Measurements from ENCODE around the gene OR10H2. TPM values are rescaled to one million over a fixed set of nuclear protein-coding genes. Genes with fewer than 3 reads are reported as not detected.
"Not testable (repeated sequence)": the region's sequence is repeated elsewhere in the genome, so short reads cannot be mapped to it uniquely, and the experiment has no call there.

Gene OR10H2, protein sequence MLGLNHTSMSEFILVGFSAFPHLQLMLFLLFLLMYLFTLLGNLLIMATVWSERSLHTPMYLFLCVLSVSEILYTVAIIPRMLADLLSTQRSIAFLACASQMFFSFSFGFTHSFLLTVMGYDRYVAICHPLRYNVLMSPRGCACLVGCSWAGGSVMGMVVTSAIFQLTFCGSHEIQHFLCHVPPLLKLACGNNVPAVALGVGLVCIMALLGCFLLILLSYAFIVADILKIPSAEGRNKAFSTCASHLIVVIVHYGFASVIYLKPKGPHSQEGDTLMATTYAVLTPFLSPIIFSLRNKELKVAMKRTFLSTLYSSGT
- not detected in 2 replicates for total RNA-seq

- no peak within 1 kb of the TSS for H3K27ac Mint-ChIP-seq
- H3K4me1 Mint-ChIP-seq (ENCODE audit: low read depth), result peaks cover 3% of the 10 kb centered on the region
Measured at GRCh38 chr19:15727724-15728123, at the start of gene OR10H2. OR10H2 (plus strand) TSS chr19:15728024; CDS start chr19:15728044, 20 bp downstream.

GRCh38 chr19:15679089-15679488 lies 48.7 kb upstream of the OR10H2 start:
- Mint-ChIP-seq H3K4me1 (ENCODE audit: low read depth) (no peaks in the 10 kb centered on the region), H3K27ac (no peak overlapping the region), H3K4me3 (ENCODE audit: low read depth) (no peak overlapping the region), H3K27me3 (ENCODE audit: low read depth) (no peaks in the 10 kb centered on the region), H3K36me3 (ENCODE audit: low read depth) (no peaks in the 10 kb centered on the region), H3K9me3 (peaks cover 24% of the 10 kb centered on the region)
- DNase-seq (ENCODE audit: low spot score), result no peak
- intact Hi-C loops (cut with micrococcal nuclease), result no loop called here

More at GRCh38 chr19:15727724-15728123, at the start of gene OR10H2:
- H3K4me3 Mint-ChIP-seq (ENCODE audit: low read depth), result no peak within 1 kb of the TSS
- peaks cover 16% of the 10 kb centered on the region for H3K27me3 Mint-ChIP-seq (ENCODE audit: low read depth)
- no peaks in the 10 kb centered on the region for H3K9me3 Mint-ChIP-seq
- intact Hi-C loops (cut with micrococcal nuclease), result no loop called here
- DNase-seq (ENCODE audit: low spot score), result no peak
- no peaks in the 10 kb centered on the region for H3K36me3 Mint-ChIP-seq (ENCODE audit: low read depth)

GRCh38 chr19:15679865-15680264 lies 48.0 kb upstream of the OR10H2 start:
- H3K36me3 Mint-ChIP-seq (ENCODE audit: low read depth); H3K4me3 Mint-ChIP-seq (ENCODE audit: low read depth); H3K4me1 Mint-ChIP-seq (ENCODE audit: low read depth); DNase-seq (ENCODE audit: low spot score); H3K27ac Mint-ChIP-seq; H3K27me3 Mint-ChIP-seq (ENCODE audit: low read depth); intact Hi-C loops (cut with micrococcal nuclease): not testable (repeated sequence)
- H3K9me3 Mint-ChIP-seq, result peaks cover 24% of the 10 kb centered on the region

DNA sequence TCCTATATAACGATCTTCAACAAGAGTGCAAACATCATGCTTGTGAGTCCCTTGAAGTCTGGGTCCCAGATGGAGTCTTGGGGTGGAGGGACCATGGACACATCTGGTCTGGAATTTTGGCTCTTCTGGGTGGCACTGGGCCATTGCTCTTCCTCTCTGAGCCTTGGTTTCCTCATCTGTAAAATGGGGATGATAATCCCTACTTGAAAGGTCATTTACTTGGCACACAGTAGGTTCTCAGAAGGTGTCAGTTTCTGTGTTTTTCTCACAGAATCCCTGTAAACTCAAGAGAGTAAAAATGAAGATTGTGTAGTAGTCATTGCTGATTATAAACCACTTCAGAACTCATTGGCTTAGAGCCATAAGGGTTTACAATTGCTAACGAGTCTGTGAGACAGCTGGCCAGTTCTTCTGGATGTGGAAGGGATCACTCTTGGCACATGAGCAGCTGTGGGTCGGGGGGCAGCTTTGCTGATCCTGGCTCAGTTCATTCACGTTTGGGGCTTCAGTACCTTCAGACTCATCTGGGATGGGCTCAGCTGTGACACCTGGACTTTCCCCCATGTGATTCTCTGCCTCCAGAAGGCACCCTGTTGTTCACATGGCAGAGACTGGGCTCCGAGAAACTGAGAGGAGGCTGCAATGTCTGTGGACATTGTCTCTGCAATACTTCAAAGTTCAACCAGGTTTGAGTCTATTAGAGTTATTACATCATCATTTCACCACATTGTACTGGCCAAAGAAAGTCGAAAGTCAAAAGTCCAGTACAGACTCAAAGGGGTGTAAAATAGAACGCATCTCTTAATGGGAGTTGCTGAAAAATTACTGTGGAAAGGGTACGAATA lies 47.1 kb upstream of the OR10H2 start:
- H3K4me3 Mint-ChIP-seq (ENCODE audit: low read depth), result no peak overlapping the region
- H3K9me3 Mint-ChIP-seq, result peaks cover 22% of the 10 kb centered on the region
- DNase-seq (ENCODE audit: low spot score), result no peak
- no peak overlapping the region for H3K27ac Mint-ChIP-seq
- H3K4me1 Mint-ChIP-seq (ENCODE audit: low read depth), result no peaks in the 10 kb centered on the region
- H3K36me3 Mint-ChIP-seq (ENCODE audit: low read depth), result no peaks in the 10 kb centered on the region
- intact Hi-C loops (cut with micrococcal nuclease), result no loop called here
- H3K27me3 Mint-ChIP-seq (ENCODE audit: low read depth), result no peaks in the 10 kb centered on the region

DNA sequence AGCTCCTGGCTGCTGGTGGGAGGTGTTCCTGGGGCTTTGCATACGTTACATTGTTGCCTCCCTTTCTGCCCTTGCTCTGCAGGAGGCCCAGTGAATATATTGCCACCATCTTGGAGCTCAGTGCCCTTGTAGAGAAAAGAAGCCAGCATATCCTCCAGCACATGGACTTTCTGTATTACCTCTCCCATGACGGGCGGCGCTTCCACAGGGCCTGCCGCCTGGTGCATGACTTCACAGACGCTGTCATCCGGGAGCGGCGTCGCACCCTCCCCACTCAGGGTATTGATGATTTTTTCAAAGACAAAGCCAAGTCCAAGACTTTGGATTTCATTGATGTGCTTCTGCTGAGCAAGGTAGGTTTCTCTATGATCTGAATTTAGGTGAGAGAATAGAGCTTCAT lies 44.4 kb upstream of the OR10H2 start:
- intact Hi-C loops (cut with micrococcal nuclease), result no loop called here
- DNase-seq (ENCODE audit: low spot score), result no peak
- peaks cover 10% of the 10 kb centered on the region for H3K9me3 Mint-ChIP-seq
- no peak overlapping the region for H3K27ac Mint-ChIP-seq
- H3K36me3 Mint-ChIP-seq (ENCODE audit: low read depth), result no peaks in the 10 kb centered on the region
- no peaks in the 10 kb centered on the region for H3K4me1 Mint-ChIP-seq (ENCODE audit: low read depth)
- H3K4me3 Mint-ChIP-seq (ENCODE audit: low read depth), result no peak overlapping the region
- no peaks in the 10 kb centered on the region for H3K27me3 Mint-ChIP-seq (ENCODE audit: low read depth)

GRCh38 chr19:15684828-15685227 lies 43.0 kb upstream of the OR10H2 start:
- Mint-ChIP-seq H3K4me1 (ENCODE audit: low read depth) (no peaks in the 10 kb centered on the region), H3K27me3 (ENCODE audit: low read depth) (no peaks in the 10 kb centered on the region), H3K36me3 (ENCODE audit: low read depth) (no peaks in the 10 kb centered on the region), H3K4me3 (ENCODE audit: low read depth) (no peak overlapping the region), H3K9me3 (peaks cover 4% of the 10 kb centered on the region), H3K27ac (no peak overlapping the region)
- DNase-seq (ENCODE audit: low spot score), result no peak
- intact Hi-C loops (cut with micrococcal nuclease), result no loop called here

DNA sequence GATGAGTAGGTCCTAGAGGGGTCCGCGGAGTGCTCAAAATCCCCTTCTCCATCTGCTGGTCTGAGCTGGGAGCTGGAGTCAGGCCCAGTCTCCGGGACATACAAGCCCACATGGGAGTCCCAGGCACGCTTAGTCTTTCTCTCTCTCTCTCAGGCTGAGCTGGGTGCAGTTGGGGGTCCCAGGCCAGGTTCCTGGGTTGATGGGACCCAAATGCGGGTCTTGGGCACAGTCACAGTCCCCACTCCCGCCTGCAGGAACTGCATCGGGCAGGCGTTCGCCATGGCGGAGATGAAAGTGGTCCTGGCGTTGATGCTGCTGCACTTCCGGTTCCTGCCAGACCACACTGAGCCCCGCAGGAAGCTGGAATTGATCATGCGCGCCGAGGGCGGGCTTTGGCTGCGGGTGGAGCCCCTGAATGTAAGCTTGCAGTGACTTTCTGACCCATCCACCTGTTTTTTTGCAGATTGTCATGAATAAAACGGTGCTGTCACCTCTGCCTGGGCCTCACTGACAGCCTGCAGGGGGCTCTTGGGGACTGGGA lies 31.1 kb upstream of the OR10H2 start:
- DNase-seq (ENCODE audit: low spot score), result no peak

GRCh38 chr19:15701757-15702533 lies 25.9 kb upstream of the OR10H2 start:
- Mint-ChIP-seq H3K27ac (no peak overlapping the region), H3K9me3 (no peaks in the 10 kb centered on the region)

More for the DNA sequence above, 31.1 kb upstream of the OR10H2 start:
- no peak overlapping the region for H3K27ac Mint-ChIP-seq
- intact Hi-C loops (cut with micrococcal nuclease), result no loop called here
- no peaks in the 10 kb centered on the region for H3K36me3 Mint-ChIP-seq (ENCODE audit: low read depth)
- no peak overlapping the region for H3K4me3 Mint-ChIP-seq (ENCODE audit: low read depth)
- H3K4me1 Mint-ChIP-seq (ENCODE audit: low read depth), result peaks cover 3% of the 10 kb centered on the region
- no peaks in the 10 kb centered on the region for H3K27me3 Mint-ChIP-seq (ENCODE audit: low read depth)
- no peaks in the 10 kb centered on the region for H3K9me3 Mint-ChIP-seq

GRCh38 chr19:15702534-15702930 lies 25.3 kb upstream of the OR10H2 start:
- no peak for DNase-seq (ENCODE audit: low spot score)
- H3K27me3 Mint-ChIP-seq (ENCODE audit: low read depth), result peaks cover 4% of the 10 kb centered on the region
- H3K36me3 Mint-ChIP-seq (ENCODE audit: low read depth), result no peaks in the 10 kb centered on the region
- H3K4me3 Mint-ChIP-seq (ENCODE audit: low read depth), result no peak overlapping the region
- no peaks in the 10 kb centered on the region for H3K9me3 Mint-ChIP-seq
- H3K4me1 Mint-ChIP-seq (ENCODE audit: low read depth), result peaks cover 3% of the 10 kb centered on the region
- H3K27ac Mint-ChIP-seq, result no peak overlapping the region
- intact Hi-C loops (cut with micrococcal nuclease), result no loop called here

More at GRCh38 chr19:15701757-15702533, 25.9 kb upstream of the OR10H2 start:
- Mint-ChIP-seq H3K4me1 (ENCODE audit: low read depth) (peaks cover 3% of the 10 kb centered on the region), H3K36me3 (ENCODE audit: low read depth) (no peaks in the 10 kb centered on the region), H3K4me3 (ENCODE audit: low read depth) (no peak overlapping the region), H3K27me3 (ENCODE audit: low read depth) (peaks cover 4% of the 10 kb centered on the region)
- DNase-seq (ENCODE audit: low spot score), result no peak
- intact Hi-C loops (cut with micrococcal nuclease), result no loop called here

DNA sequence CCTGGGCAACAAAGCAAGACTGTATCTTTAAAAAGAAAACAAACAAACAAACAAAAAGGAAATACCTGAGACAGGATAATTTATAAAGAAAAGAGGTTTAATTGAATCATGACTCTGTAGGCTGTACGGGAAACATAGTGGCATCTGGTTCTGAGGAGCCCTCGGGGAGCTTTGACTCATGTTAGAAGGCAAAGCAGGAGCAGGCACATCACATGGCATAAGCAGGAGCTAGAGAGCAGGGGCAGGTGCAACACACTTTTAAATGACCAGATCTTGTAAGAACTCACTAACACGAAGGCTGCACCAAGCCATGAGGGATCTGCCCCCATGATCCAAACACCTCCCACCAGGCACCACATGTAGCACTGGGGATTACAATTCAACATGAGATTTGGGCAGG lies 13.2 kb upstream of the OR10H2 start:
- Mint-ChIP-seq H3K27me3 (ENCODE audit: low read depth) (peaks cover 2% of the 10 kb centered on the region), H3K4me1 (ENCODE audit: low read depth) (no peaks in the 10 kb centered on the region), H3K36me3 (ENCODE audit: low read depth) (no peaks in the 10 kb centered on the region), H3K27ac (no peak overlapping the region), H3K9me3 (no peaks in the 10 kb centered on the region), H3K4me3 (ENCODE audit: low read depth) (no peak overlapping the region)
- DNase-seq (ENCODE audit: low spot score), result no peak
- intact Hi-C loops (cut with micrococcal nuclease), result no loop called here

DNA sequence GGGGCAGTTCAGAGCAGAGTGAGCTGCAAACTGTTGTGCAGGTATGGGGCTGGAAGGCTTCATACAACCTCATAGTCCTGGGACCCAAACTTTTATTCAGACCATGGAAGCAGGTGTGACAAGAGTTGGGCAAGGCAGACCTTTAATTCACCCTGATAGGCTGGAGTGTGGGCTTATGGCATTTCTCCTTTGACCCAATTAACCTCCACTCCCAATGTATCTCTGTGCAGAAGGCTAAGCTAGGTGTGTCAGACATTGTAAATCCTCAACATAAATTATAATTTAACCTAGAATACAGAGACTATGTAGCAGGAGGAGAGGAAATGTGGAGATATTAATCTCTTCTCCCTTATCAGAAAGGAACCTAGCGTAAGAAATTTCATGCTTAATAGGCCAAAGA lies 12.2 kb upstream of the OR10H2 start:
- Mint-ChIP-seq H3K4me3 (ENCODE audit: low read depth) (no peak overlapping the region), H3K27me3 (ENCODE audit: low read depth) (peaks cover 2% of the 10 kb centered on the region), H3K36me3 (ENCODE audit: low read depth) (no peaks in the 10 kb centered on the region), H3K9me3 (no peaks in the 10 kb centered on the region), H3K27ac (no peak overlapping the region), H3K4me1 (ENCODE audit: low read depth) (no peaks in the 10 kb centered on the region)
- DNase-seq (ENCODE audit: low spot score), result no peak
- intact Hi-C loops (cut with micrococcal nuclease), result no loop called here

DNA sequence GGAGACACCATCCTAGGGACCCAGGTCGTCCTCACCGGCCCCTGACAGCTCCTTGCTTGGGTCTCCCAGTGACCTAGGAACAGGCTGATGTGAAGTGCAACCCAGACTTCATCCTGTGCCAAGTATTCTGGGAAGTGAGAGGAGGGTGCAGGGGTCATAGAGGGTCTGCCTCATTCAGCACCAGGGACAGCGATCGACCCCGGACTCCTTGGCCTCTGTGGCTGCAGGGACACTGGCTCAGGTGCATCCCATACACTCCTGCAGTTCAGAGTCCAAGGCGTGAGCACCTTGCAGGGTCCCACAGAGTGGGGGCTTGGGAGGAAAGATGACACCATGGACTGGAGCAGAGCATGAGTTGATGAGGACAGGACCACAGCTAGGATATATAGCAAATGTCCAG lies 10.0 kb upstream of the OR10H2 start:
- DNase-seq (ENCODE audit: low spot score), result no peak

More for the DNA sequence above, 10.0 kb upstream of the OR10H2 start:
- Mint-ChIP-seq H3K27ac (no peak overlapping the region), H3K27me3 (ENCODE audit: low read depth) (peaks cover 7% of the 10 kb centered on the region), H3K4me1 (ENCODE audit: low read depth) (no peaks in the 10 kb centered on the region), H3K36me3 (ENCODE audit: low read depth) (no peaks in the 10 kb centered on the region), H3K4me3 (ENCODE audit: low read depth) (no peak overlapping the region), H3K9me3 (no peaks in the 10 kb centered on the region)
- intact Hi-C loops (cut with micrococcal nuclease), result no loop called here
